Lower leg skin (tissue), 4 donors: ENCODE measurements around the gene ABHD5. TPM values are rescaled to one million over a fixed set of nuclear protein-coding genes. Genes with fewer than 3 reads are reported as not detected.

ENCODE experiments used
- DNase-seq, 2 donors: peaks; one replicate each; pipeline ENCODE4 v3.0.0-alpha.2; 2019; ENCODE audit warnings: low spot score in 2 of 2
- H3K4me3 ChIP-seq: fragments of 200-600 bp; sonication (generic); 2 replicates; pipeline ENCODE4 v1.5.1; 2017; ENCODE audit warnings: mild to moderate bottlenecking, low read depth; ENCODE audit not compliant: poor library complexity, severe bottlenecking
- POLR2A ChIP-seq, 2 donors: fragments of 450-650 bp; IDR thresholded peaks; one replicate each; pipeline ENCODE4 v1.6.1; 2016 to 2017; ENCODE audit warnings: antibody characterized with exemption in 2 of 2, mild to moderate bottlenecking in 1 of 2, moderate library complexity in 1 of 2
- WGBS, 2 donors: methylation state at CpG; one replicate each; pipeline ENCODE4 v1.1.5; 2018; 5-methylcytosine and 5-hydroxymethylcytosine counted together
- intact Hi-C: fragments of 100-400 bp; cut with DNase I; formaldehyde crosslinking; loops from one replicate; pipeline ENCODE4 v1.15.0; 2023; ENCODE audit warnings: low total_unique reads
- total RNA-seq, 4 donors: library from RNA; depleted of rRNA; stranded (reverse); fragments of >200 nt; gene quantifications; one replicate each; pipeline ENCODE4 v1.1.0, GENCODE V29; 2016
- TF ChIP-seq, protein P1 (sequence below), 3 donors: fragments of 450-650 bp; IDR thresholded peaks; one replicate each; pipeline ENCODE4 v1.5.1; 2016; ENCODE audit warnings: antibody characterized with exemption in 3 of 3, mild to moderate bottlenecking in 3 of 3, moderate library complexity in 2 of 3

Gene ABHD5
- 100 to 1,000 TPM; 109 to 132 (median 118) TPM for total RNA-seq

DNA sequence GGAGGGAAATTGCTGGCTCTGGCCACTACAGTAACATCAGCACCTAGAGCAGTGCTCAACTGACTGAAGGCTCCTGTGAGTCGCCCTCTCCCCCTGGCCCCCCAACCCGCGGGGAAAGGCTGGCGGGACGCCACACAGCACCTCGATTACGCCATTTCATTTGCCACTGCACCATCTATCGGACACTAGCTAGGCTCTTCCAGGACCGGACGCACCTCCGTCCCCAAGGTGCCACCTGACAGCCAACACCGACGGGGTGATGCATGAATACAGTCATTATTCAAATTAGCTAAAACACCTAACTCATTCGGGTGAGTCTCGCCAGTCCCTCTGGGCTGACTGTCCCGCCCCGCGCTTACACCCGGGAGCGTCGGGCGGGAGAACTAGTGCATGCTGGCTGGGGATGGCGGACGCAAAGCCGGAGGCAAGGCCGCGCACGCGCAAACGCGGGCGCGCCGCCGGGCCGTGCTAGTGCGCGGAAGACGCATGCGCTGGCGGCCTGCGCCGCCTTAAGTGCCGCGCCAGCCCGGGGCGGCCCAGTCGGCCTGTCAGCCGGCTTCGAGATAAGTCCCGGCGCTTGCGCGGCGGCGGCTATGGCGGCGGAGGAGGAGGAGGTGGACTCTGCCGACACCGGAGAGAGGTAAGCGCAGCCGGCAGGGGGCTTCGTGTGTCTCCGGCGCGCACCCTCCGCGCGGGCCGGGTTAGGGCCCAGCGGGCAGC lies at the start of gene ABHD5:
ABHD5 (plus strand) TSS at position 539 of the 720 bp plus-strand sequence; CDS start at position 594, 55 bp downstream.
- peak; percentile 83 to 96 for DNase-seq
- WGBS, 2 donors, result 1% methylated on average over 13 to 46 of the region's 71 CpGs
- TF ChIP-seq, protein P1, sequence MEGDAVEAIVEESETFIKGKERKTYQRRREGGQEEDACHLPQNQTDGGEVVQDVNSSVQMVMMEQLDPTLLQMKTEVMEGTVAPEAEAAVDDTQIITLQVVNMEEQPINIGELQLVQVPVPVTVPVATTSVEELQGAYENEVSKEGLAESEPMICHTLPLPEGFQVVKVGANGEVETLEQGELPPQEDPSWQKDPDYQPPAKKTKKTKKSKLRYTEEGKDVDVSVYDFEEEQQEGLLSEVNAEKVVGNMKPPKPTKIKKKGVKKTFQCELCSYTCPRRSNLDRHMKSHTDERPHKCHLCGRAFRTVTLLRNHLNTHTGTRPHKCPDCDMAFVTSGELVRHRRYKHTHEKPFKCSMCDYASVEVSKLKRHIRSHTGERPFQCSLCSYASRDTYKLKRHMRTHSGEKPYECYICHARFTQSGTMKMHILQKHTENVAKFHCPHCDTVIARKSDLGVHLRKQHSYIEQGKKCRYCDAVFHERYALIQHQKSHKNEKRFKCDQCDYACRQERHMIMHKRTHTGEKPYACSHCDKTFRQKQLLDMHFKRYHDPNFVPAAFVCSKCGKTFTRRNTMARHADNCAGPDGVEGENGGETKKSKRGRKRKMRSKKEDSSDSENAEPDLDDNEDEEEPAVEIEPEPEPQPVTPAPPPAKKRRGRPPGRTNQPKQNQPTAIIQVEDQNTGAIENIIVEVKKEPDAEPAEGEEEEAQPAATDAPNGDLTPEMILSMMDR (IDR thresholded peaks at IDR 0.05), result no peak
- TF ChIP-seq POLR2A (IDR thresholded peaks at IDR 0.05), result peak in 1 of 2 donors; percentile 99
- intact Hi-C loops, result no loop called here
- H3K4me3 ChIP-seq, result peak within 1 kb of the TSS; percentile 84

DNA sequence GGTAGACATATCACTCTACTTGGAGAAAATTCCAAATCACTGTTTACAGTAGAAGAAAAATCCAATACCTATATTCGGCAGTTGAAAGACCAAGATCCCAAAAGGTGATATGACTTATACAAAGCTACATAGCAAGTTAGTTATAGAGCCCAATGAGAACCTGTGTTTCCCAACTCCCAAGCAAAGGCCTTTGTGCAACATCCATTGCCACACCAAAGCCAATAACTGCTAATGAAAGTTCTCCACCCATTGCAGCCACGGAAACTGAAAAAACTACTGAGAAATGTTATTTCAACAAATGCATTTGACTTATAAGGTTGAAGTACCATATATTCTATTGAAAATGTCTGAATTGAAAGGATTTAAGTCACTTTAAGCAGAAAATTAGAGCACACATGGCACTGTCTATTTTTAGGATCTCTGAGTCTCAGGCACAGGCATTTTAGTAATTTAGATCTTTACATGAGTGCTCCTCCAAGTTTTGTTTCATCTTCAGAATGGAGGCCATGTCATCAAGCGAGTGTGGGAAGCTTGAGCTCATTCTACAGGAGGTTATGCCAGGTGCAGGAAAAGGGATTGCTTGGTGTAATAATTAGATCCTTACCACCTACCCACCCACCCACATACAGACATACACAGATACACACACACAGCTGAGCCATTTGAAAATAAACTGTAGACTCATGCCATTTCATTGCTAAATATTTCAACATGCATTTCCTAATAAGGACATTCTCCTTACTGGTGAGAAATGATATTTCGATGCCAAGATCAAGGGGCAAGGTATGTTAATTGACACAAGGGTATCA lies 49.2 kb upstream of the ABHD5 start:
- DNase-seq, result no peak
- 64 to 75% methylated on average over 4 of the region's 4 CpGs for WGBS, 2 donors
- no peak overlapping the region for H3K4me3 ChIP-seq
- intact Hi-C loops, result no loop called here
- TF ChIP-seq, protein P1 (IDR thresholded peaks at IDR 0.05), result no peak
- no peak for TF ChIP-seq POLR2A (IDR thresholded peaks at IDR 0.05)

DNA sequence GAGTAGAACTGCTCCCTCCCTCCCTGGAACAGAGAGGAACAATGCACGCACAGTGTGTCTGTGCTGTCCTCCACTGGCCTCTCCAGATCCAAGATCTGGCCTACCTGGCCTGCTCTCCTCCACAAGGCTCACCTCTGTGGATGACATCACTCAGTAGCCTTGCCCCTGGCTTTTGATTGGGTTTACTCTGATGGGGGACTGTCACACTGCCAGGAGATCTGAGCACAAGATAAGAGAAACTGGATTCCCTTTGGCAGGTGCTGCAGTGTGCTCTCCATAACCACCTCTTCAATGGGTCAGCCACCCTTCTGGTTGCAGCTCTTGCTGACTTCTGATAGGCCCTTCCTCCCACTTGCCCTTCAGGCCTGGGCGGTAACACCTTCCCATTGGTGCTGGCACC lies 46.3 kb upstream of the ABHD5 start:
- TF ChIP-seq, protein P1 (IDR thresholded peaks at IDR 0.05), result no peak
- TF ChIP-seq POLR2A (IDR thresholded peaks at IDR 0.05), result no peak
- H3K4me3 ChIP-seq, result no peak overlapping the region
- no peak for DNase-seq
- 63 to 90% methylated on average over 2 of the region's 2 CpGs for WGBS, 2 donors
- intact Hi-C loops, result no loop called here

DNA sequence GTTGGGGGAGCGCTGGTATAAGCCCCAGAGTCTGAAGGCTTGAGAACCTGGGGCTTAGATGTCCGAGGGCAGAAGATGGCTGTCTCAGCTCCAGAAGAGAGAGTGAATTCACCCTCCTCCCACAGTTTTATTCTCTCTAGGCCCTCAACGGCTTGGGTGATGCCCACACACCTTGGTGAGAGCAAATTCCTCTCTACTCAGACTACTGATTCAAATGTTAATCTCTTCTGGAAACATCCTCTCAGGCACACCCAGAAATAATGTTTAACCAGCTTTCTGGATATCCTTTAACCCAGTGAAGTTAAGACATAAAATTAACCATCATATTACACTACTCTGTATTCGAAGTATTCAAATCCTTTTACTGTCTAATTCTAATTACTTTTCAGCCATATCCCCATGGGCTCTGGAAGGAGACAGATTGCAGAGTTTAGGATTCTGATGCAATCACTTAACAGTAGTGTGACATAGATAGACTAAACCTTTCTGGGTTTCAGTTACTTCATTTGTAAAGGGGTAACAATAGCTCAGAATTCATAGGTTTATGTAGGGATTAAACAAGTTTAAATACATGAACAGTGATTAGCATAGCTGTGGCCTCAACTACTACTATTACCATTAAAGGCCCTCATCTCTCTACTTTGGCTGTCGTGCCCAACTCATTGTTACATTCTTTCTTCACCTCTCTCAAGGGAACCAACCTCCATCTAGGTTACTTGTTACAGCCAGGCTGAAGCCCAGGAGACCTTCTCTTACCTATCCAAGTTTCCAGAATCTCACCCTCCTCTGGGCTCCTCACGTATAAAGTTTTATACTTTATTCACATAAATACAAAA lies 43.2 kb upstream of the ABHD5 start:
- DNase-seq, result no peak
- intact Hi-C loops, result no loop called here
- H3K4me3 ChIP-seq, result no peak overlapping the region
- WGBS, 2 donors, result 75 to 81% methylated on average over 6 of the region's 6 CpGs
- TF ChIP-seq POLR2A (IDR thresholded peaks at IDR 0.05), result no peak
- TF ChIP-seq, protein P1 (IDR thresholded peaks at IDR 0.05), result no peak

DNA sequence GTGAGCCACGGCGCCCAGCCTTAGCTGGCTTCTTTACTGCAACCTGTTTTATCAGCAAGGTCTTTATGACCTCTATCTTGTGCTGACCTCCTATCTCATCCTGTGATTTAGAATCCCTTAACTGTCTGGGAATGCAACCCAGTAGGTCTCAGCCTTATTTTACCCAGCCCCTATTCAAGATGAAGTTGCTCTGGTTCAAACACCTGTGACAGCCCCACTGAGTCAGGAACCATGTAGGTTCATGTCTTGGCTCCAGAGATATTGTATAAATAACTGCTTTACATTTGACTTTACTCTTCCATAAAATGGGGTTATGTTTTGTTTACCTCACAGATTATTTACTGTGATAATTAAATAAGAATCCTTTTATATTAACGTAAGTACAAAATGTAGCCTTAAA lies 41.8 kb upstream of the ABHD5 start:
- H3K4me3 ChIP-seq, result no peak overlapping the region
- WGBS, 2 donors, result 85 to 89% methylated on average over 3 of the region's 3 CpGs
- intact Hi-C loops, result no loop called here
- DNase-seq, result no peak
- TF ChIP-seq, protein P1 (IDR thresholded peaks at IDR 0.05), result no peak
- no peak for TF ChIP-seq POLR2A (IDR thresholded peaks at IDR 0.05)
